Measurements from ENCODE around the gene TEKT3.

The TEKT3 gene

DNA sequence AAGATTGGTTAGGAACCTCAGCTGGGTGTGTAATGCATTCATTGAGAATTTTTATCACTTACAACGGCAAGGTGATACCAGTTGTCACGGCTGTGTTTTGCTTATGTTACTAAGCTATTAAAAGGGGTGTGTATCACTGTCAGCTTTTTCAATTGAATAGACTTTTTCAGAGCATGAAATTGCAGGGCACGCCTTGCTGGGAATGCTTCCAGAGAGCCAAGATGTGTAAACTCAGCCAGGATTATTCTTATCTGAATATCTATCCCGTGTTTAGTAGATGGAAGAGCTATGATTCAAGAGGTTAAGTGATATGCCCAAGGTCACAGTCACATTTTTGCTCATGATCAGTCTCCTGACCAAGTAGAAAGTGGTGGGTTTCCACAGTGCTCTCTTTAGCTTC, 6.6 kb upstream of the TEKT3 start:
- DNase-seq: no peak

DNA sequence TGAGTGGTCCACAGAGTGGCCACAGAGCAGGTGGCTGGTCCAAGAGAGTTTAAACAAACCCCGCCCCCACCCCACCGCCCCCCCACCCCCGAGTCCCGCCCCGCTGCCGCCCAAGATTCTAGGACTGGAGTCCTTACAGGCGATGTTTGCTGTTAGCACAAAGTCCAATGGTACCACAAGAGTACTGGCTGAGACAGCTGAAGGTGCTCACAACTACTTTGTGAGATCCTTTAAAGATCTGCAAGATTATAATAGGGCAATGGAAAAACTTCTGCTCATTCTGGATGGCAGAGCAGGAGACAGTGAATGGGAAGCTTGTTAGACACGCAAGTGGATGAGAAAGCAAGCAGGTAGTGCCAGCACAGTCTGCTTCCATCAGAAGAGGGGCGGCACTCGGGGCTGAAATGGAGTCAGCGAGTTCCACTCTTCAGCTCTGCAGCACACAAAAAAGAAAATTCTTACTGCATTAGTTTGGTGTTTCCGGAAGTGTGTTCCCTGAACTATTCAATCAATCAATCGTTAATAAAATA, 4.7 kb upstream of the TEKT3 start:
- DNase-seq: no peak

DNA sequence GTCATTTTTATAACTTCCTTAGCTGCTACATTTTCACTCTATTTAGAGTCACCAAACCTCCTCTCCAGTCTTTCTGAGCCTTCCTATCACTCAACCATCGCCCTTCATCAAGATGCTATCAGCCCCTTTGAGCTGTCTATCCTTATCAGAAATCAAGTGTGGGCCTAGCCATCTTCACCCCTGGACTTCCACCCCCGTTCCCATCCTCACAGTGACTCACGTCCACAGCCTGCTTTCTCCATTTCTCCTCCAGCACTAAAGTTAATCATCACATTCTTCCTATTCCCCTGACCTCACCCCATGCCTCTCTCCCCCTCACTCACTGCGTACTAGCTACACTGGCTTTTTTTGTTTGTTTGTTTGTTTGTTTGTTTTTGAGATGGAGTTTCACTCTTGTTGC, 2.4 kb upstream of the TEKT3 start:
- no peak for DNase-seq

- no peak for DNase-seq
Observed at GRCh38 chr17:15342460-15342859, 1.1 kb upstream of the TEKT3 start.

GRCh38 chr17:15341966-15342365, 569 bp upstream of the TEKT3 start:
- DNase-seq: no peak

- DNase-seq: no peak
Observed at GRCh38 chr17:15340966-15341365, 431 bp downstream of the TEKT3 start.

DNA sequence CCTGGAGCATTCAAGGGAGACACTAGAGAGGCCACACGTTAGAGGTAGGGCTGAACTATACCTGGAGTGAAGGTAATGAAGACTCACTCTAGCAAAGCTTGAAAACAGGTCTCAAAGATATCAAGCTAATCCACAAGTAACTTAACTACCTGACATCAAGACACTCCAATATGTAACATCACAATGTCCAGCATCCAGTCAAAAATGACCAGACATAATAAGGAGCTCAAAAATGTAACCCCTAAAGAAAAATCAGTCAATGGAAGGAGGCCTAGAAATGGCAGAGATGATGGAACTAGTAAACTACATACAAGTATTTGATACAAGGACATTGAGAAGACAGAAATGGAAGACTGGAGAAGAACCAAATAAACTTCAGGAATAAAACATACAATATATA, 6.0 kb downstream of the TEKT3 start:
- DNase-seq: no peak

- DNase-seq: no peak
Observed at GRCh38 chr17:15334266-15334665, 7.1 kb downstream of the TEKT3 start.

DNA sequence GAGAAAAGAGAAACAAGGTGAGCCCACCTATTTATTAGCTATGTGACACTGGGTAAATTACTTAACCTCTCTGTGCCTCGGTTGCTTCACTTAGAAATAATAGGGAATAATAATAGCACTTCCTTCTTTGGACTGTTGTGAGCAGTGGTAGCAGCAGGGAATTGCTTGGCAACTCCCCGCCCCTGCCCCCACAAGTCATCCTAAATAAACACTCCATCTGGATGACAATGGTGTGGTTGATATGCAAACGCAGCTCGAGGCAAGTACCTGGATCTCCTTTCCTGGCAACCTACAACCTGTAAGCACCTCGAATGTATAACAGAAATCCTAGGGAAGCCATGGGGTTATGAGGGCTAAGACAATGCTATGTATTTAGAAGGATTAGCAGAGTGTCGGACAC, 9.1 kb downstream of the TEKT3 start:
- no peak for DNase-seq

DNA sequence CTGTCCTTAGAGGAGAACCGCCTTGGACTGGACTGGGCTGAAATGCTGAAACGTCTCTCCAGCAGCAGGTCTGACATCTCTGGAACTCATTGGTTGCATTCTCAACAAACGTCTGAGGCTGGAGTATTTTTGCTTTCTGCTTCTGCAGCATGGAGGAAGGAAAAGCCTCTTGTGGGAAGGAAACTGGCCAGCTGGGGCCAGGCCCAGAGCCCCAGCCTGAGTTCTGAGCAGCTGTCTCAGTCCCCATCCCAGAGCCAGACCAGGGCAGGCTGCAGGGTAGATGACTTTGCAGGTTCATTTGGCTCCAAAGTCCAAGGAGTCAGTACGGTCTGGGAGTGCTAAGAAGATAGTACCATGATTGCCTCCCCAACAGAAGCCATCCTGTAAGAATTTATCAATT, 18.3 kb downstream of the TEKT3 start:
- no peak for DNase-seq

GRCh38 chr17:15321556-15322251, 19.7 kb downstream of the TEKT3 start:
- DNase-seq: no peak

DNA sequence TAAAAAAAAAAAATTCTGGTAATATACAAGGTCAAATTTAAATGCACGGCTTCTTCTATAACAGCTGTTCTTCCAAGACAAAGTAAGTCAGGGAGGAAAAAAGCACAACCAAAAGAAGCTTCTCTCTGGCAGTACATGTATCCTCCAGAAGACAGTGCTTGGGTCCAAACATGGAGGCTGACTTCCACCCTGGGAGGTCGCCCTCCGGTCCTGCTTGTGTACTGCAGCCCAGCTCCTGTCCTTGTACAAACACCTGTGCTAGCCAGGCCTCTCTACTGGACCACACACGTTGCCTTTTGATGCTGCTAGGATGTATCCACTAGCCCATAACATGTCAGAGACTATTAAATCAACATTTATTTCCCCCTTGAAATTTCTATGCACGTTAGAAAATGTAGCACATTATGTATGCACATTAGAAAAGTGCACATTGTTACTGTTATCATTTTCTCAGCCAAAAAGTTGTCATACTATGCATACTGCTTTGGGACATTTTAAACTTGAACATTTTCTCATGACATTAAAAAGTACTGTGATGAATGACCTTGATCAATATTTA, 21.9 kb downstream of the TEKT3 start:
- DNase-seq: no peak

GRCh38 chr17:15311996-15312395, 29.4 kb downstream of the TEKT3 start:
- no peak for DNase-seq

DNA sequence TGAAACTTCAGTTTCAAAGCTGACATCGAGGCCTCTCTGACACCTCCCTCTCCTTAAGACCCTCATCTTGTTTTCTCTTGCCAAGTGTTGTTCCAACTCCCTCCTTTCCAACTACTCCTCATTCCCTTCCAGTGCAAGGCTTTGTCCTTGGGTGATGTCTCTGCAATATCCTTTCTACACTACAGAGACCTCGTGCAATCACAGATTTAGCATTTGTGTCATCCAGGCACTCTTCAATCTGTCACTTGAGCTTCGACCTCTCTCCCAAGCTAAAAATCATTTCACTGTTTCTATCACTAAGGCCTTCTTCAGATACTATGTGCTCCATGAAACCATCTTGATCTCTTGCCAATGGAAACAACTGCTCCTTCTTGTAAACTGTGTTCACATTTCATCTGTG, 31.6 kb downstream of the TEKT3 start:
- no peak for DNase-seq

- DNase-seq: no peak
Observed at GRCh38 chr17:15309236-15309635, 32.2 kb downstream of the TEKT3 start.

GRCh38 chr17:15308758-15309157, 32.6 kb downstream of the TEKT3 start:
- no peak for DNase-seq

GRCh38 chr17:15307710-15308111, 33.7 kb downstream of the TEKT3 start:
- DNase-seq: no peak

DNA sequence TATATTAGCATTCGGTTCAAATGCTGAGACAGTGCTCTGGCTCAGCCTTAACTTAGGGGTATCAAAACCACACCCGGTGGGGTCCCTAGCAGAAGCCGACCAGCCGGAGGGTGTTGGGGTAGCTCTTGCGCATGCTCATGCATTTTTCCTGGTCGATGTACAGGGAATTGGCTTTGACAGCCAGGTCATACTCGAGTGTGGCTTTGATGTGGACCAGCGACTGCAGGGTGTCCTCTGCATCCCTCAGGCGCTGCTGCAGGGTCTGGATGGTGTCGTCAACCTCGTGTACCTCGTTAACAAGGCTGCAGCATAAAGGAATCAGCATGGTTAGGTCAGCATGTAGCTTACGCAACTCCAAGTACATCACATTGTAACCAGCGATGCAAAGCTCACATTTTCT, 37.5 kb downstream of the TEKT3 start:
- DNase-seq: no peak

- DNase-seq: no peak
Observed at GRCh38 chr17:15303268-15303667, 38.1 kb downstream of the TEKT3 start.

DNA sequence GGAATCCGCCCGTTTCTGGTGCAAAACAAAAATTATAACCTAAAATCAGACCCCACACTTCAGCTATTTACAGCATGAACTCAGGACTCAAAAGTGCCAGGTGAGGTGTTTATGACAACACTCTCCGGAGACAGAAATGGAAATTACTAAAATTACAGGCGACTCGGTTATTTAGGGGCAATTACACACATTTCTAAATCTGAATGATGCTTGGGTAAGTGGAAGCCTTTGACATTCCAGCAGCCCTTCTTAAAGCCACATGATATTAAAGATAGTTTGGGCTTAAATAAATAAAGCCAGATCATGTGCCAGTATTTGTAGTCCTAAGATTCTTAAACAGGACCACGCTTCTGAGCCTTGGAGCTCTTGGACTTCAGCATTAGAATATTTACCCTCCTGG, 39.6 kb downstream of the TEKT3 start:
- no peak for DNase-seq

- DNase-seq: no peak
Observed at GRCh38 chr17:15298176-15298575, 43.2 kb downstream of the TEKT3 start.

DNA sequence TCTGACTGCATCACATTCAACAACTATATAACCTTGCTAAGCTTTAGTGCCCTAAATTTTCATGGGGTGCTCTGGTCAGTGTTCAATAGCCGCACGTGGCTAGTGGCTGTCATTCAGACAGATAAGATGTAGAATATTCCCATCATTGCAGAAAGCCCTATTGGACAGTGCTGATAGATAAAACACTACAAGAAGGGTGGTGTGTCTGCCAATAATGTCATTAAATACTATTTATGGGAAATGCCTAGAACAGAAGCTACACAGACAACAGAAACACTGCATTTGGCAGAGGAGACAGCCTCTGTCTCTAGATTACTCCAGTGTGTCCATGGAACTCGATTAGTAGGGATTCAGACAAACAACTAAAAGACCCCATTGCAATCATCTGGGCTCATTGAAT, 47.8 kb downstream of the TEKT3 start:
- no peak for DNase-seq

DNA sequence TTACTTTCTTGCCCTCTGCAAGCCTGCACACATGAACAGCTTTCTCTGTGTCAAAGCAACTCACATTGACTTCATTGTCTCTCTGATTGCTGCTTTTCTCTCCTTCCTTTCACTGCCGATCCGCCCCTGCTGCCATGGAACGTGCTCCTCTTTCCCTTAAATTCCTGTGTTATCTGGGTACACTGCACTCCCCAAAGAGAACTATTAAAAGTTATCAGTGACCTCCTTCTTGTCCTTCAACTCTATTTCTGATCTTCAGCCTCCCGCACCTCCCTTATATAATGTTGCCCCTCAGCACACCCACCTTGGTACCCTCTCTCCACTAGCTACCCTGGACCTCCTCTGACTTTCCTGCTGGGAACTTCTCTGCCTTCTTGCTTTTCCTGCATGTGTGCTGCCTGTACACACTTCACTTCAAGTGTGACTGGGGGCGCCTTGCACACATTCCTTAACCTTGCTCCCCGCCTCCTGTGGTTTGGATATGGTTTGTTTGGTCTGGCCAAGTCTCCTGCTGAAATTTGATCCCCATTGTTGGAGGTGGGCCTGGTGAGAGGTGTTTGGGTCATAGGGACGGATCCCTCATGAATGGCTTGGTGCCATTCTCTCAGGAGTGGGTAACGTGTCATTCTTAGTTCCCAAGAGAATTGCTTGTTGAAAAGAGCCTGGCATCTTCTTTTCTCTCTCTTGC, 49.6 kb downstream of the TEKT3 start:
- DNase-seq: no peak

GRCh38 chr17:15290605-15291004, 50.8 kb downstream of the TEKT3 start:
- DNase-seq: no peak

Measured in activated CD4-positive, CD25-positive, alpha-beta regulatory T cell treated with anti-CD3 and anti-CD28 coated beads, Interleukin-2, amount 50 U/mL, for 72 hours (primary cell).